Neural cell (in vitro differentiated cells): ENCODE data around the gene FA2H. TPM values are rescaled to one million over a fixed set of nuclear protein-coding genes. Genes with fewer than 3 reads are reported as not detected.
"Not testable (repeated sequence)": the region's sequence is repeated elsewhere in the genome, so short reads cannot be mapped to it uniquely, and the experiment has no call there.

Experiments used
- H2AFZ ChIP-seq: fragments of 200-600, 300-800 bp; sonication (generic), shearing (Covaris generic); 2 replicates; pipeline ENCODE4 v1.6.0; 2014; ENCODE audit warnings: low read depth, mild to moderate bottlenecking, antibody characterized with exemption, low read length, moderate library complexity
- H3F3A ChIP-seq: fragments of 200-600 bp; shearing (Covaris generic); 2 replicates; pipeline ENCODE4 v1.6.1; 2016; ENCODE audit warnings: mild to moderate bottlenecking, moderate library complexity, mixed read lengths, antibody characterized with exemption, low read length; ENCODE audit not compliant: insufficient read depth, poor library complexity, severe bottlenecking
- H3K27ac ChIP-seq: fragments of 200-600, 300-800 bp; sonication (generic), shearing (Covaris generic); 2 replicates; pipeline ENCODE4 v1.5.1; 2014; ENCODE audit warnings: mild to moderate bottlenecking, low read length, moderate library complexity
- H3K27me3 ChIP-seq: fragments of 300-800, 200-600 bp; sonication (generic), shearing (Covaris generic); 2 replicates; pipeline ENCODE4 v1.6.0; 2014; ENCODE audit warnings: mild to moderate bottlenecking, low read depth, low read length, moderate library complexity; ENCODE audit not compliant: insufficient read depth
- H3K36me3 ChIP-seq: fragments of 300-800, 200-600 bp; sonication (generic), shearing (Covaris generic); 2 replicates; pipeline ENCODE4 v1.5.1; 2014; ENCODE audit warnings: mild to moderate bottlenecking, antibody characterized with exemption, low read length, moderate library complexity; ENCODE audit not compliant: insufficient read depth
- H3K4me2 ChIP-seq: fragments of 300-800, 200-600 bp; sonication (generic), shearing (Covaris generic); 2 replicates; pipeline ENCODE4 v1.6.0; 2014; ENCODE audit warnings: mild to moderate bottlenecking, low read length
- H3K4me3 ChIP-seq: fragments of 300-800, 200-600 bp; sonication (generic), shearing (Covaris generic); 2 replicates; pipeline ENCODE4 v1.5.1; 2014; ENCODE audit warnings: mild to moderate bottlenecking, low read length, moderate library complexity
- H3K79me2 ChIP-seq: fragments of 200-600 bp; shearing (Covaris generic); replicated peaks from 2 replicates; pipeline ENCODE4 v1.6.0; 2014; ENCODE audit warnings: mild to moderate bottlenecking, low read length, moderate library complexity; ENCODE audit not compliant: insufficient read depth
- H3K9ac ChIP-seq: fragments of 300-800, 200-600 bp; sonication (generic), shearing (Covaris generic); 2 replicates; pipeline ENCODE4 v1.6.1; 2016; ENCODE audit warnings: mild to moderate bottlenecking, low read length, mixed read lengths
- H3K9me2 ChIP-seq: fragments of 200-600 bp; shearing (Covaris generic); 2 replicates; pipeline ENCODE4 v1.6.1; 2016; ENCODE audit warnings: mild to moderate bottlenecking, low read length, mixed read lengths; ENCODE audit not compliant: insufficient read depth
- H3K9me3 ChIP-seq: fragments of 200-600, 300-800 bp; sonication (generic), shearing (Covaris generic); 2 replicates; pipeline ENCODE4 v1.6.1; 2016; ENCODE audit warnings: mild to moderate bottlenecking, mixed run types, low read length, moderate library complexity, mixed read lengths
- H4K20me1 ChIP-seq: fragments of 200-600 bp; shearing (Covaris generic); 2 replicates; pipeline ENCODE4 v1.6.1; 2016; ENCODE audit warnings: mild to moderate bottlenecking, mixed run types; ENCODE audit not compliant: insufficient read depth
- EP300 ChIP-seq: fragments of 450-650 bp; conservative IDR thresholded peaks from 2 replicates; pipeline ENCODE4 v1.6.1; 2014; ENCODE audit warnings: antibody characterized with exemption, mild to moderate bottlenecking, moderate library complexity; ENCODE audit not compliant: poor library complexity, severe bottlenecking
- EZH2 ChIP-seq: fragments of 200-600, 300-800 bp; shearing (Covaris generic), sonication (generic); IDR thresholded peaks from 2 replicates; pipeline ENCODE4 v1.6.1; 2014; ENCODE audit warnings: antibody characterized with exemption, low read length, borderline replicate concordance, mild to moderate bottlenecking; ENCODE audit not compliant: insufficient read depth, poor library complexity, severe bottlenecking
- MXI1 ChIP-seq: fragments of 450-650 bp; conservative IDR thresholded peaks from 2 replicates; pipeline ENCODE4 v1.6.1; 2014; ENCODE audit warnings: antibody characterized with exemption, mild to moderate bottlenecking; ENCODE audit not compliant: poor library complexity, severe bottlenecking
- POLR2AphosphoS5 ChIP-seq: IDR thresholded peaks from 2 replicates; pipeline ENCODE4 v1.6.1; 2012
- RAD21 ChIP-seq: fragments of 450-650 bp; conservative IDR thresholded peaks from 2 replicates; pipeline ENCODE4 v1.6.1; 2014; ENCODE audit warnings: antibody characterized with exemption, mild to moderate bottlenecking, moderate library complexity
- TAF1 ChIP-seq: IDR thresholded peaks from 2 replicates; pipeline ENCODE4 v1.6.1; 2012; ENCODE audit warnings: low read depth
- polyA plus RNA-seq: library from polyadenylated mRNA; depleted of rRNA; stranded (reverse); fragments of >200 nt; gene quantifications from 2 replicates; pipeline ENCODE4 v1.2.3, GENCODE V29; 2014
- TF ChIP-seq, protein P1 (sequence below): fragments of 450-650 bp; IDR thresholded peaks from 2 replicates; pipeline ENCODE4 v1.5.1; 2014; ENCODE audit warnings: antibody characterized with exemption, mild to moderate bottlenecking, moderate library complexity; ENCODE audit not compliant: poor library complexity, severe bottlenecking

FA2H gene
- polyA plus RNA-seq, 1 donor from 2014 or later, result not detected

DNA sequence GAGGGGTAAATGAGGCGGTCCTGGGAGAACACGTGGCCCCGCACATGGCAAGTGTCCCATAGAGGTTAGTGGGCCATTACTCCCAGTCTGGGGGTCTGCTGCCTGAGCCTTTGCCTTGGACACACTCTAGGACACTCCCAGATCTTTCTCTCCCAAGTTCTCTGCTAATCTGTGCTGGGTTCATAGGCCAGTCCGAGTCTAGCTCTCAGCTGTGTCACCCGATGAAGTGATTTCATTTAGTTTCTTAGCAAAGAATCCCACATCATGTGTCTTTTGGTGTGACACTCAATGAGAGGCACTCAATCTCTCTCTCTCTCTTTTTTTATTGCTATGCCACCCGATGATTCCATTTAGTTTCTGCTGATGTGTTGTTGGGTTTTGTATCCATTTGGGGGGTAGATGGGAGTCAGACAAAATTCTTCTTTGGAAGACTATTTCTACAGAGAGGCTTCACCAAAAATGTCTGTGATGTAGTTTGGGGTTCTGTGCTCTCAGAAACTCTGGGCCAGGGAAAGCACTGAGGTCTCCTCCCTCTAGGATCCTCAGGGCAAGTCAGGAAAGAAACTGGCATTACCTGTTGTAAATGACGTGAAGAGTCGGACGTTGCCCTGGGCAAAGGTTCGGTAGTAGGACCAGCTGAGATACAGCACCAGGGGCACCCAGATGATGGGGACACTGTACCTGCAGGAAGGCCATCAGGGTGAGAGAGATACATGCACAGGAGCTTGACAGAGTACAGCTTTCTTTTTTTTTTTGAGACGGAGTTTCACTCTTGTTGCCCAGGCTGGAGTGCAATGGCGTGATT lies 48.8 kb downstream of the FA2H start (continued):
- TF ChIP-seq, protein P1, sequence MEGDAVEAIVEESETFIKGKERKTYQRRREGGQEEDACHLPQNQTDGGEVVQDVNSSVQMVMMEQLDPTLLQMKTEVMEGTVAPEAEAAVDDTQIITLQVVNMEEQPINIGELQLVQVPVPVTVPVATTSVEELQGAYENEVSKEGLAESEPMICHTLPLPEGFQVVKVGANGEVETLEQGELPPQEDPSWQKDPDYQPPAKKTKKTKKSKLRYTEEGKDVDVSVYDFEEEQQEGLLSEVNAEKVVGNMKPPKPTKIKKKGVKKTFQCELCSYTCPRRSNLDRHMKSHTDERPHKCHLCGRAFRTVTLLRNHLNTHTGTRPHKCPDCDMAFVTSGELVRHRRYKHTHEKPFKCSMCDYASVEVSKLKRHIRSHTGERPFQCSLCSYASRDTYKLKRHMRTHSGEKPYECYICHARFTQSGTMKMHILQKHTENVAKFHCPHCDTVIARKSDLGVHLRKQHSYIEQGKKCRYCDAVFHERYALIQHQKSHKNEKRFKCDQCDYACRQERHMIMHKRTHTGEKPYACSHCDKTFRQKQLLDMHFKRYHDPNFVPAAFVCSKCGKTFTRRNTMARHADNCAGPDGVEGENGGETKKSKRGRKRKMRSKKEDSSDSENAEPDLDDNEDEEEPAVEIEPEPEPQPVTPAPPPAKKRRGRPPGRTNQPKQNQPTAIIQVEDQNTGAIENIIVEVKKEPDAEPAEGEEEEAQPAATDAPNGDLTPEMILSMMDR, result no peak
- TF ChIP-seq EZH2, result no peak

DNA sequence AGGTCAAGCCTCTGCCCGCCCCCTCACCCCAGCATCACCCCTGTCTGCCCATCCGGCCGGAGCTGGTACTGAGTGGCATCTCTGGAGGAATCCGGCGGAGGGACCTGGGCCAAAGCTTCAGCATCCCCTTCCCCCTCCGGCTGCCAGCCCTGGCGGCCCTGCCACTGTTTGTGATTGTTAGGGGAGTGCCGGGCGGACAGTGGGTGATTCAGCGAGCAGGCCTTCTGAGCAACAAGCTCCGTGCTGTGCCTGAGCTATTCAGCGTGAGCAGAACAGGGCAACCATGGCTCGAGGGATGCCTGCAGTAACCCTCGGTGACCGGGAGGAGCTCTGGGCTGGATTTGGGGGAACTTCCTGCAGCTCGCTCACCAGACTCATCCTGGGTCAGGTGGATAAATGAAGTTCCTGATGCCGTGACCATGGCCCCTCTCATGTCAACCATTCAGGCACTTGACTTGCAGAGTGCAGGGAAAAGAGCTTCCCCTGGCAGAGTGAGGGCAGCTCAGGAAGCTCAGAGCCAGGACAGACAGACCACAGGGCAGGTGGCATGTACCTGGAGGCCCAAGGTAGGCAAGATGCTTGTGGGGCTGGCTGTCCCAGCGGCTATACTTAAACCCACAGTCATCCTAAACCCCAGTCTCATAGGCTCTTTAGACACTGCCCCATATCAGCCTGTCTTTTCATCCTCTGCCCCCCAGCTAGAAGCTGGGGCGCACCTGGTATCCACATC lies 49.6 kb downstream of the FA2H start:
- Histone ChIP-seq H3K79me2 (no peaks in the 10 kb centered on the region), H3K9ac (no peak overlapping the region), H3K4me2 (no peak overlapping the region), H3K4me3 (no peak overlapping the region), H2AFZ (no peak overlapping the region), H3K9me3 (no peaks in the 10 kb centered on the region), H3K27ac (no peak overlapping the region), H3F3A (no peaks in the 10 kb centered on the region), H3K27me3 (no peaks in the 10 kb centered on the region), H4K20me1 (no peaks in the 10 kb centered on the region), H3K9me2 (no peaks in the 10 kb centered on the region), H3K36me3 (no peaks in the 10 kb centered on the region)
- no peak for TF ChIP-seq POLR2AphosphoS5
- no peak for TF ChIP-seq EP300
- TF ChIP-seq, protein P1, result no peak
- no peak for TF ChIP-seq RAD21
- TF ChIP-seq MXI1, result no peak

DNA sequence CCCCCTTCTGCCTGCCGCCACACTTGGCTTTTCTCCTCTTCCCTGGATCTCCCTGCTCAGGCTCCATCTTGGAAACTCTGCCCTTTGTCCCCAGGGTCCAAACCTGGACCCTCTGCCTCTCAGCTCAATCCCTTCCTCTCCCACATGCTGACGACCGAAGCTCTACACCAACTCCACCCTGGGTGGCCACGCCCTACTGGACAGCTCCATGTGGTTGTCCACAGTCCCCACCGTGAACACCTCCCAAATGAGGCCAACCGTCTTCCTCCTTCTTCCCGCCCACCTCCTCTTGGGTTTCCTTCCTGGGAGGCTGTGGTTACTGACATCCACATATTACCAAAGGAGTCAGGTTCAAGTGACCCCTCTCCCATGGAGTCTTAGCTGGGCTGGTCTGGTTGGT lies 51.4 kb downstream of the FA2H start:
- H3K9me3 ChIP-seq, result peaks cover 3% of the 10 kb centered on the region
- H3F3A ChIP-seq, result no peaks in the 10 kb centered on the region
- TF ChIP-seq TAF1 (no peak), POLR2AphosphoS5 (no peak), EP300 (no peak), EZH2 (no peak), MXI1 (no peak)
- TF ChIP-seq, protein P1, result no peak
- H2AFZ ChIP-seq, result no peak overlapping the region
- H3K4me2 ChIP-seq, result no peak overlapping the region
- H3K36me3 ChIP-seq, result no peaks in the 10 kb centered on the region
- no peaks in the 10 kb centered on the region for H4K20me1 ChIP-seq
- no peaks in the 10 kb centered on the region for H3K27me3 ChIP-seq
- no peak overlapping the region for H3K9ac ChIP-seq
- no peaks in the 10 kb centered on the region for H3K79me2 ChIP-seq
- H3K4me3 ChIP-seq, result no peak overlapping the region
- no peak overlapping the region for H3K27ac ChIP-seq
- no peaks in the 10 kb centered on the region for H3K9me2 ChIP-seq

GRCh38 chr16:74722156-74722555 lies 52.5 kb downstream of the FA2H start:
- H3K27ac ChIP-seq, H3F3A ChIP-seq: not testable (repeated sequence)

More at GRCh38 chr16:74722156-74722555, 52.5 kb downstream of the FA2H start:
- H3K9me2 ChIP-seq, H4K20me1 ChIP-seq, H3K4me2 ChIP-seq, H3K36me3 ChIP-seq, H3K9me3 ChIP-seq, H3K79me2 ChIP-seq, H3K9ac ChIP-seq, H2AFZ ChIP-seq, H3K4me3 ChIP-seq, H3K27me3 ChIP-seq: not testable (repeated sequence)
